Right lung (tissue), 5 donors: ENCODE data around the gene BRPF1. TPM values are rescaled to one million over a fixed set of nuclear protein-coding genes. Genes with fewer than 3 reads are reported as not detected.

Experiments
- DNase-seq, 2 donors: peaks; one replicate each; pipeline ENCODE4 v3.0.0-alpha.2; 2013
- polyA plus RNA-seq, 5 donors: library from polyadenylated mRNA; unstranded; fragments of 120-200 nt; gene quantifications; one replicate each; pipeline versions ENCODE4 v1.2.1 to v1.2.3, GENCODE V29; 2013; ENCODE audit warnings: inconsistent platforms in 1 of 5, low replicate concordance in 1 of 5; ENCODE audit not compliant: insufficient read length in 5 of 5, insufficient read depth in 1 of 5

Gene BRPF1
- polyA plus RNA-seq, 5 donors: 16.8 to 25.4 (median 18.5) TPM

DNA sequence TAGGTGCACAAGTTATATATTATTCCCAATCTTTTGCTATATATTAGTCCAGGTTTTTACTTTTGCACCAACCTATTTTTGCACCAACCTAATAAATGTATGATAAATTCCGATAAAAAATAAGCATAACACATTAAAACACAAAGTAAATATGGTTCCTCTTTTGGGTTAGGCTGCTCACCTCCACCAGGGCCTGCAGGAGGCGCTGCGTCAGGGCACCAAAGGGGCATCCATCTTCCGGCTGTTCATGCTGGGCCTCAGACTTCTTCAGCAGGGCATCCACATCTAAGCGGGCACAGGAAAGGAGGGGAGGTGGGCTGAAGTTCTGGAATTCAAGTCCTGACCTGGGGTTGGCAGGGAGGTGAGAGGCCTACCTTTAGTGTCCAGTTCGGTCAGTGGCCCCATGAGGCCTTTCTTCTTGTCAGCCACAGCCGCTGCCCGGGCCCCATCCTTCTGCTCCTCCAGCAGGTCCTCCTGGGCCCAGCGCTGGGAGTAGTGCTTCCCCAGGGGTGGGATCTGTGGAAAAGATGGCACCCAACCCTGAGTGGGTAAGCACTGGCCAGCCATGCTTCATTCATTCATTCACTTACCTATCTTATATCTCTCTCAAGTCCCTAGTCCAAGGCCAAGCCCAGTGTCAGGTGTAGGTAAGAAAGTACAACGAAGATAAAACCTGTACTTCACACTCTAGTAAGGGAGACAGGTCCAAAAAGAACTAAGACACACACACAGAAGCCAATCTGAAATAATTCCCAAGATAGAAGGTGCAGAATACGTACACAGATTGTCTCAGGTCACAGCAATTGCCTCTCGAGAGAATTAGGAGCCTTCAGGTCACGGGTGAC is 55.5 kb downstream of the BRPF1 start:
- no peak for DNase-seq

DNA sequence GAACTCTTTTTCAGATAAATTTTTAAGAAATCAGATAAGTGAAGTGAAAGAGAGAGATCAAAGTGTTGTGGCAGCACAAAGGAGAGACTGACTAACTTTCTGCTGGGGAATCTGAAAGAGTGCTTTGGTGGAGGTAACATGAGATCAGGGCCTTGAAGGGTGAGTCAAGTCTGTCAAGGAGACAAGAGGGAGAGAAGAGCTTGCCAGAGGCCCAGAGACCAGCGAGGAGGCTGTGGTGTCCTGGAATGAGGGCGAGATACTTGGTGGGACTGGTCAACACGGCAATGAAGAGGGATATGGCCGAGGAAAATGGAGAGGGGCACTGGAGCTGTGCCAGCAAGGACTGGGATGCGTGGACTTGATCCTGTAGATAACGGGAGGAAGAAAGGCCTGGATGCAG is 56.2 kb downstream of the BRPF1 start:
- no peak for DNase-seq

DNA sequence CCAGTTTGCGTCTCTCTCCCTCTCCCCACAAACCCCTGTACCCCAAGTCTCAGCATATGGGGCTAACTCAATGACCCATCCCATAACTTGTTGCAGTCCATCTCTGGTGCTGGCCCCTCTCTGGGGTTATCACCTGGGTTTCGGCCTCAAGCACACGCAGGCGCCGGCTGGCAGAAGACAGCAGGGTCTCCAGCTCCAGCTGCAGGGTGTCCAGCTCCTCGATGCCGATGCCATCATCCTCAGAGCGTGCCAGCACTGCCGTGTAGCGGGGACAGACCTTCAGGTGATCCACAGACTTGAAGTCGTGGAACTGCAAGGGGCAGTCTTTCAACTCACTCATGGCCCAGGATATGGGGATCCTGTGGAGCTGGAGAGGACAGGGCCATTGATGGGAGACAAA is 59.6 kb downstream of the BRPF1 start:
- DNase-seq: no peak

DNA sequence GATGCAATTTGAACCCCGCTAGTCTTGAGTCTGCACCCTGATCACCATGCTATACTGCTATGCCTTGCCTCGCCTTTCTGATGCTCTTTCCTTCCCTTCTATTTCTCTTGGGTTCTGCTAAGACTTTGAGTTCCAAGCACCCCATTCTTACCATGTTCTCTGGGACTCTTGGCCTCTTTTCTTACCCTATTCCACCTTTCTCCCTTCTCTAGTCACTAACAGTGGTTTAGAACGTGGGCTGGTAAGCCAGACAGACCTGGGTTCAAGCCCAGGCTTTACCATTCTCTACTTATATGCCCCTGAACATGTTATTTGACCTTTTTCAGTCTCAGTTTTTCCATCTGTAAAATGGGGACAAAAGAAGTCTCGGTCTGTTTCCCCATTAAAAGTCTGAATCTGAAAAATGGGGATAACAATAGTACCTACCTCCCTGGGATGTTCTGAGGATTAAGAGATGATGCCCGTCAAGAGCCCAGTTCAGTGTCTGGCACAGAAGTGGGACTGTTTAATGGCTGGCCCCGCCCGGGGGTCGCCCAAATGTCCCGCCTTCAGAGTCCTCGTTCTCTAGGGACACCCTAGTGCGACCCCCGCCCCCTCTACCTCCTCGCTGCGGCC is 60.4 kb downstream of the BRPF1 start:
- no peak for DNase-seq

DNA sequence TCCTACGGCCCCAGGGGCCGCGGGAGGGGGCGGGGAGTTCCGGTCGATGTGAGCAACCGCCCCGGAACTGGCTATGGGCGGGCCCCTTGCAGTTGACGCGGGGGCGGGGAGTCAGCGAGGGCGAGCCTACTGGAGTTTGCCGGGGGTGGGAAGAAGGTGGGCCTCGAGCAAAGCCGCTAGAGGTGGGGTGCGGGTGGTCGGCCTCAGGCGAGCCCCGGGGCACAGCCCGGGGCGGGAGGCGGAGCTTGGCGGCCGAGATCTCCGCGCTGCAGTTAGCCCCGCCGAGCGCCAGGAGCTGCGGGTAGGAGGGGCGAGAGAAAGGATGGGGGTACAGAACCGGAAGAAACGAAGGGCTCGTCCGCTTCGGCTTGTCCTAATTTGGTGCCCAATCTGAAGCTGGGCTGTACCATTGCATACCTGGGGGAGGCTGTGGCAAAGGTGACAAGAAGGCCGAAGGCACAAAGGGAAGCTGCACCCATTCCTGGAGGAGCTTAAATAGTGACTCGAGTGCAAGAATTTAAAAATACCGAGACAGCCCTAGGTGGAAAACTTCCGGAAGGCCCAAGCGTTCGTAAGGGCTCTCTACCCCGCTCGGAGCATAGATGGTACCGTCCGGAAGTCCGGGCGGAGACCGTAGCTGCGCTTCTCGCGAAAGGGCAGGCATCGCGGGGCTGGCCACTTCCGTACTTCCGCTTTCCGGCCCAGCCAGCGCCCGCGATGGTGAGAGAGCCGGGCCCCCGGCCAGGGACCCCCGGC is 61.0 kb downstream of the BRPF1 start, which contains the start of the genes ARPC4 and TADA3:
Gene ARPC4 (plus strand): TSS at position 678 of the 756 bp plus-strand sequence. CDS start 40 bp downstream, at position 718.
Gene TADA3 (minus strand): TSS at position 69 of the 756 bp plus-strand sequence. CDS start 1,007 bp downstream, outside the sequence.
- peak; percentile 97 for DNase-seq

DNA sequence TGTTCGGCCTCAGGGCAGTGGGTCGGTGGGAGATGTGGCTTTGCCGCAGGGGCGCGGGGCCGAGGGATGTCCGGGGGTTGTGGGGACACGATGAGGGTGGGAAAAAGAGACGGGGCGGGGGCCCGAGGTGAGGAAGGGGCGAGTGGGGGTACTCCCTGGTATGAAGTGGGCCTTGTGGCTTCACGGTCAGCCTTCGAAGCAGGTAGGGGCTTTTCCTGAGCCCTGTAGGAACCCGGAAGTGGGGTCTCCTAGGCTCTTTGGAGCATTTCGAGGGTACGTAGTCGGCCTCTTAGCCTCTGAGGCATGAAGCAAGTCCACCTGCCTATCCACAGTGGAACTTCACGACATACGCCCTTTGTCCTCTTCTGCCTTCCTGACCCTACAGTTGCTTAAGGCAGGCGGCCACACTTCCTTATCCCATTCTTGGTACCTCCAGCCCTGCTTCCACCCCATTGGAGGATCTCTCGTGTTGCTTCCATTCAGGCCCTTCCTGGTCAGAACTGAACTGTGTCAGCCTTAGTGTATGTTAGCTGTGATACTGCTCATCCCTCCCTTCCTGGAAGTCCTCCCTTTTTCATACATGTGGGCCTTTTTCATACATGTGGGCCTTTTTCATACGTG is 61.7 kb downstream of the BRPF1 start:
- DNase-seq: no peak

DNA sequence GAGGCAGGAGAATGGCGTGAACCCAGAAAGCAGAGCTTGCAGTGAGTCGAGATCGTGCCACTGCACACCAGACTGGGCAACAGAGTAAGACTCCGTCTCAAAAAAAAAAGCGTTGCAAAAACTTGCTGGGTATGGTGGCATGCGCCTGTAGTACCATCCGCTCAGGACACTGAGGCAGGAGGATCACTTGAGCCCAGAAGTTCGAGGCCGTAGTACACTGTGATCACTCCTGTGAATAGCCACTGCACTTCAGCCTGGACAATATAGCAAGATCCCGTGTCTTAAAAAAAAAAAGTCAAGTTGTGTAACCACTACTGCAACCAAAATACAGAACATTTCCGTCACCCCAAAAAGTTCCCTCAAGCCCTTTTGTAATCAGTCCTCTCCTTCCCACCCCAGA is 62.9 kb downstream of the BRPF1 start:
- DNase-seq: no peak

DNA sequence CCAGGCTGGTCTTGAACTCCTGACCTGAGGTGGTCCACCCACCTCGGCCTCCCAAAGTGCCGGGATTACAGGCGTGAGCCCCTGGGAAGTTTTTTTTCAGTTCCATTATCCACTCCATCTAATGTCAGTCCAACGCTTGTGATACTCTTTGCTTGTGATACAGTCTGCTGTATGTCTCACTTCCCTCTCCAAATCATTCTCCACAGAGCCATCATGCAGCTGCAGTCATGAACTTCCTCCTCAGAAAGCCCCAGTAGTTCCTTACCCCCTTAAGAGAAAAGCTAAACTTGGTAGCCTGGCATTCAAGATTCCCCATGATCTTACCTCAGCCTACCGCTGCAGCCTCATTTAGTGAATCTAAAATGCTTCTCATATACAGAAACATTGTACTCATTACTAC is 63.7 kb downstream of the BRPF1 start:
- no peak for DNase-seq

DNA sequence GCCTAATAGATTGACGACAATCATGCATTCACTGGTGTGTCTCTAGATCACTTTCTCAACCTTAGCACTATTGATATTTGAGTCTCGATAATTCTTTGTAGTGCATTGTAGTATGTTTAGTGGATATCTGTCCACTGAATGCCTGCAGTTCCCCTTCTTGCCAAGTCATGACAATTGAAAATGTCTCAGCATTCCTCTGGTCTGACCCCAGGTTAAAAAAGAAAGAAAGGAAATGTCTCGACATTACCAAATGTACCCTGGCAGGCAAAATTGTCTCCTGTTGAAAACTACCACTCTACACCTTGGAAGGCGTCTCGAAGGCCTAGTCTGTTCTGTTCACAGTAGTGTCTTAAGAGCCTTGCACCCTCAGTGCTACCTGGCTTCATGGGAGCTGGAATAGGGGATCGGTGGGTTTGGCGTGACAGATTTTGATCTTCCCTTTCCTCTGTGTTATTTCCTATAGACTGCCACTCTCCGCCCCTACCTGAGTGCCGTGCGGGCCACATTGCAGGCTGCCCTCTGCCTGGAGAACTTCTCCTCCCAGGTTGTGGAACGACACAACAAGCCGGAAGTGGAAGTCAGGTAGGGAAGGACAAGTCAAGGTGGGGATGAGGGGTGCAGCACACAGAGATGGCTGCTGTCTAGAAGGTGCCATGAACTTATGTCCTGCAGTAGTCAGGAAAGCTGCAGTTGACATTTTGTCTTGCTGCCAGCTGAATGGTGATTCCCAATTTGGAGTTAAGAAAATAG is 65.8 kb downstream of the BRPF1 start:
- DNase-seq: no peak

Other genes starting within 250 kb of the BRPF1 start
- gene LHFPL4, start 177.9 kb upstream of the BRPF1 start, polyA plus RNA-seq: under 1 TPM; 0.05 to 0.33 (median 0.10) TPM
- gene MTMR14, start 82.2 kb upstream of the BRPF1 start, polyA plus RNA-seq: 10 to 100 TPM; 28.3 to 33.2 (median 30.3) TPM
- under 1 TPM in 4 of 5 donors, not detected in 1; 0.05 to 0.27 (median 0.23) TPM for gene CPNE9, start 27.9 kb upstream of the BRPF1 start, polyA plus RNA-seq
- gene OGG1, start 18.2 kb downstream of the BRPF1 start, polyA plus RNA-seq: 10 to 100 TPM; 65.6 to 75.5 (median 68.7) TPM
- gene CAMK1, start 38.2 kb downstream of the BRPF1 start, polyA plus RNA-seq: 10 to 100 TPM; 18.3 to 29.0 (median 23.1) TPM
- 10 to 100 TPM; 66.6 to 95.1 (median 76.4) TPM for gene TADA3, start 60.7 kb downstream of the BRPF1 start, polyA plus RNA-seq
- gene ARPC4, start 61.3 kb downstream of the BRPF1 start, polyA plus RNA-seq: 100 to 1,000 TPM in 4 of 5 donors, 10 to 100 TPM in 1; 93.6 to 118 (median 105) TPM
- 100 to 1,000 TPM in 1 of 5 donors, 10 to 100 TPM in 4; 68.4 to 116 (median 85.6) TPM for gene TTLL3, start 78.5 kb downstream of the BRPF1 start, polyA plus RNA-seq
- gene RPUSD3, start 112.3 kb downstream of the BRPF1 start, polyA plus RNA-seq: 10 to 100 TPM; 31.0 to 41.7 (median 36.8) TPM
- under 1 TPM in 3 of 5 donors, not detected in 2; 0.10 to 0.30 (median 0.21) TPM for gene CIDEC, start 148.5 kb downstream of the BRPF1 start, polyA plus RNA-seq
- gene JAGN1, start 158.9 kb downstream of the BRPF1 start, polyA plus RNA-seq: 10 to 100 TPM; 36.0 to 39.0 (median 38.7) TPM
- 100 to 1,000 TPM in 2 of 5 donors, 10 to 100 TPM in 3; 74.6 to 102 (median 86.3) TPM for gene IL17RE, start 171.1 kb downstream of the BRPF1 start, polyA plus RNA-seq
- 10 to 100 TPM; 39.8 to 56.1 (median 42.6) TPM for gene IL17RC, start 185.4 kb downstream of the BRPF1 start, polyA plus RNA-seq
- 10 to 100 TPM; 37.8 to 75.1 (median 58.3) TPM for gene CRELD1, start 202.1 kb downstream of the BRPF1 start, polyA plus RNA-seq
- gene PRRT3, start 220.7 kb downstream of the BRPF1 start, polyA plus RNA-seq: 1 to 10 TPM; 2.9 to 4.7 (median 3.9) TPM